GM12878 (cell line): ENCODE measurements around the gene LRFN2.

Source experiments
- CHD2 ChIP-seq: IDR thresholded peaks from 2 replicates; pipeline ENCODE4 v1.6.1; 2011; ENCODE audit warnings: low read depth, low read length, improper control_type of control experiment, borderline replicate concordance
- HDGF ChIP-seq: fragments of 450-650 bp; IDR thresholded peaks from 2 replicates; pipeline ENCODE4 v1.6.1; 2016; ENCODE audit warnings: antibody characterized with exemption
- JUNB ChIP-seq: IDR thresholded peaks from 2 replicates; pipeline ENCODE4 v1.6.1; 2016; ENCODE audit warnings: antibody characterized with exemption, mild to moderate bottlenecking
- KAT2A ChIP-seq: conservative IDR thresholded peaks from 2 replicates; pipeline ENCODE4 v1.6.1; 2011; ENCODE audit warnings: low read depth, low read length; ENCODE audit not compliant: control insufficient read depth
- NRF1 ChIP-seq: conservative IDR thresholded peaks from 2 replicates; pipeline ENCODE4 v1.6.1; 2011; ENCODE audit warnings: mild to moderate bottlenecking, low read depth, low read length, improper control_type of control experiment
- POLR2A ChIP-seq: IDR thresholded peaks from 2 replicates; pipeline ENCODE4 v1.6.1; 2011; ENCODE audit warnings: low read depth, mild to moderate bottlenecking, low read length
- TAF1 ChIP-seq: IDR thresholded peaks from 2 replicates; pipeline ENCODE4 v1.6.1; 2011; ENCODE audit warnings: mild to moderate bottlenecking, low read depth, low read length, borderline replicate concordance
- TF ChIP-seq, protein P1 (sequence below): fragments of 450-650 bp; formaldehyde crosslinking; IDR thresholded peaks from 2 replicates; pipeline ENCODE4 v1.4.0; 2020; ENCODE audit warnings: mild to moderate bottlenecking, moderate library complexity
- TF ChIP-seq, protein P2 (sequence below), 3 experiments: IDR thresholded peaks in 2 of 3; conservative IDR thresholded peaks in 1 of 3; 2 replicates each; pipeline ENCODE4 v1.5.1; 2011; ENCODE audit warnings: low read depth in 3 of 3, low read length in 3 of 3, mild to moderate bottlenecking in 3 of 3, control low read depth in 2 of 3, moderate library complexity in 2 of 3, inconsistent platforms in 1 of 3, mixed read lengths in 1 of 3; ENCODE audit not compliant: control insufficient read depth in 2 of 3, insufficient read depth in 1 of 3; ENCODE audit errors: extremely low read depth in 1 of 3

DNA sequence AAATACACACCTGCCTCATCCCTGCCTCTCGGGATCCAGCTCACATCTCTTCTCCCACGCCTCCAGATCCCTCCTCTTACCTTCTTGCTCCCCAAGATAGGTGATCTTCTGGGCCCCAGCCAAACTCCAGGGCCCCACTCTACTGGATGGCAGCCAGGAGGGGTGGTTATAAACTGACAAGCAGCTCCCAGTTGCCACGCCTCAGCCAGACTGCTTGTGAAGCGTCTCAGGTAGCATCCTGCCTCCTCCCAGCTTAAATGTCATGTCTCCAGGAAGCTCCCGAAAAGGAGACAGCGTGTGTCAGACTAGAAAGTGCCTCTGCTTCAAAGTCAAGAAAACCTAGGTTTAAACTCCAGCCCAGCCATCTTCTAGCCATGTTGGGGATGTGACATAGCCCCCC is 114.1 kb downstream of the LRFN2 start:
- TF ChIP-seq, protein P1, sequence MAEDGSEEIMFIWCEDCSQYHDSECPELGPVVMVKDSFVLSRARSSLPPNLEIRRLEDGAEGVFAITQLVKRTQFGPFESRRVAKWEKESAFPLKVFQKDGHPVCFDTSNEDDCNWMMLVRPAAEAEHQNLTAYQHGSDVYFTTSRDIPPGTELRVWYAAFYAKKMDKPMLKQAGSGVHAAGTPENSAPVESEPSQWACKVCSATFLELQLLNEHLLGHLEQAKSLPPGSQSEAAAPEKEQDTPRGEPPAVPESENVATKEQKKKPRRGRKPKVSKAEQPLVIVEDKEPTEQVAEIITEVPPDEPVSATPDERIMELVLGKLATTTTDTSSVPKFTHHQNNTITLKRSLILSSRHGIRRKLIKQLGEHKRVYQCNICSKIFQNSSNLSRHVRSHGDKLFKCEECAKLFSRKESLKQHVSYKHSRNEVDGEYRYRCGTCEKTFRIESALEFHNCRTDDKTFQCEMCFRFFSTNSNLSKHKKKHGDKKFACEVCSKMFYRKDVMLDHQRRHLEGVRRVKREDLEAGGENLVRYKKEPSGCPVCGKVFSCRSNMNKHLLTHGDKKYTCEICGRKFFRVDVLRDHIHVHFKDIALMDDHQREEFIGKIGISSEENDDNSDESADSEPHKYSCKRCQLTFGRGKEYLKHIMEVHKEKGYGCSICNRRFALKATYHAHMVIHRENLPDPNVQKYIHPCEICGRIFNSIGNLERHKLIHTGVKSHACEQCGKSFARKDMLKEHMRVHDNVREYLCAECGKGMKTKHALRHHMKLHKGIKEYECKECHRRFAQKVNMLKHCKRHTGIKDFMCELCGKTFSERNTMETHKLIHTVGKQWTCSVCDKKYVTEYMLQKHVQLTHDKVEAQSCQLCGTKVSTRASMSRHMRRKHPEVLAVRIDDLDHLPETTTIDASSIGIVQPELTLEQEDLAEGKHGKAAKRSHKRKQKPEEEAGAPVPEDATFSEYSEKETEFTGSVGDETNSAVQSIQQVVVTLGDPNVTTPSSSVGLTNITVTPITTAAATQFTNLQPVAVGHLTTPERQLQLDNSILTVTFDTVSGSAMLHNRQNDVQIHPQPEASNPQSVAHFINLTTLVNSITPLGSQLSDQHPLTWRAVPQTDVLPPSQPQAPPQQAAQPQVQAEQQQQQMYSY (CRISPR knock-in tag): no peak
- TF ChIP-seq JUNB (no peak), CHD2 (no peak), POLR2A (no peak), KAT2A (no peak), NRF1 (no peak), TAF1 (no peak), HDGF (no peak)
- TF ChIP-seq, protein P2, sequence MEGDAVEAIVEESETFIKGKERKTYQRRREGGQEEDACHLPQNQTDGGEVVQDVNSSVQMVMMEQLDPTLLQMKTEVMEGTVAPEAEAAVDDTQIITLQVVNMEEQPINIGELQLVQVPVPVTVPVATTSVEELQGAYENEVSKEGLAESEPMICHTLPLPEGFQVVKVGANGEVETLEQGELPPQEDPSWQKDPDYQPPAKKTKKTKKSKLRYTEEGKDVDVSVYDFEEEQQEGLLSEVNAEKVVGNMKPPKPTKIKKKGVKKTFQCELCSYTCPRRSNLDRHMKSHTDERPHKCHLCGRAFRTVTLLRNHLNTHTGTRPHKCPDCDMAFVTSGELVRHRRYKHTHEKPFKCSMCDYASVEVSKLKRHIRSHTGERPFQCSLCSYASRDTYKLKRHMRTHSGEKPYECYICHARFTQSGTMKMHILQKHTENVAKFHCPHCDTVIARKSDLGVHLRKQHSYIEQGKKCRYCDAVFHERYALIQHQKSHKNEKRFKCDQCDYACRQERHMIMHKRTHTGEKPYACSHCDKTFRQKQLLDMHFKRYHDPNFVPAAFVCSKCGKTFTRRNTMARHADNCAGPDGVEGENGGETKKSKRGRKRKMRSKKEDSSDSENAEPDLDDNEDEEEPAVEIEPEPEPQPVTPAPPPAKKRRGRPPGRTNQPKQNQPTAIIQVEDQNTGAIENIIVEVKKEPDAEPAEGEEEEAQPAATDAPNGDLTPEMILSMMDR (IDR thresholded peaks at IDR 0.05 in 2 of 3, conservative IDR thresholded peaks at IDR 0.05 in 1 of 3; ENCODE audit: control insufficient read depth in 2 of 3, extremely low read depth in 1 of 3, insufficient read depth in 1 of 3, low read depth in 3 of 3, low read length in 3 of 3): no peak
